Stimulated activated CD4-positive, alpha-beta T cell treated with anti-CD3 and anti-CD28 coated beads, Interleukin-1b, Interleukin-23, amount 100 ng/mL, for 24 hours (primary cell): Measurements from ENCODE around the gene TSPAN18.

Source experiments
- DNase-seq, 4 experiments: peaks; one replicate each; pipeline ENCODE4 v3.0.0-alpha.2; 2020; ENCODE audit warnings: low read depth in 4 of 4, low spot score in 1 of 4

The TSPAN18 gene

DNA sequence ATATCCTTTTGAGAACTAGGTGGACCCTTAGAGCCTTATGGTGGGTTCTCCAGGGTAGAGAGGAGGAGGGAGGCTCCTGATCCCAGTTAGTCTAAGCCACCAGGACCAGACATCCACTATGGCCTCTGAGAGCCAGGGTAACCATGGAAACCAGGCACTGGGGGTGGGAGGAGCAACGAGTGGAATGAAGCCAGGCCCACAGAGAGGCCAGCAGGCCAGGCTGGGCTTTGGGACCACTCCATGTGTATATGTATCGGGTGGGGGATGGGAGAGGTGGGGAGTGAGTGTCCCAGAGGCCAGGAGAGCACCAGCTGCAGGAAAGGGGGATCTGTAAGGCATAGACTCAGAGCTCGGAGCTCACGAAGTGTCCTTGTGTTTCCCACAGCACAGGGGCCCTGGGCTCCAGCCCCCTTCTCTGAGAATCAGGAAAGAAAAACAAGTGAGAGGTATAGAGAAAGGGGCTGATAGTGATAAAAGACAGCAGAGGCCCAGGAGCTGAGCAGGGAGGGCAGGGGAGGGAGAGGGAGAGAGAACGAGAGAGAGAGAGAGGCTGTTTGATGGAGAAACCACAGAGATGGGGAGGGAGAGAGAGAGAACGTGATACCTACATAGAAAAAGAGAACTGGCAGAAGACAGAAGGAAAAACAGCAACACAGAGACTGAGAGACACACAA is 15.5 kb upstream of the TSPAN18 start:
- DNase-seq: no peak

DNA sequence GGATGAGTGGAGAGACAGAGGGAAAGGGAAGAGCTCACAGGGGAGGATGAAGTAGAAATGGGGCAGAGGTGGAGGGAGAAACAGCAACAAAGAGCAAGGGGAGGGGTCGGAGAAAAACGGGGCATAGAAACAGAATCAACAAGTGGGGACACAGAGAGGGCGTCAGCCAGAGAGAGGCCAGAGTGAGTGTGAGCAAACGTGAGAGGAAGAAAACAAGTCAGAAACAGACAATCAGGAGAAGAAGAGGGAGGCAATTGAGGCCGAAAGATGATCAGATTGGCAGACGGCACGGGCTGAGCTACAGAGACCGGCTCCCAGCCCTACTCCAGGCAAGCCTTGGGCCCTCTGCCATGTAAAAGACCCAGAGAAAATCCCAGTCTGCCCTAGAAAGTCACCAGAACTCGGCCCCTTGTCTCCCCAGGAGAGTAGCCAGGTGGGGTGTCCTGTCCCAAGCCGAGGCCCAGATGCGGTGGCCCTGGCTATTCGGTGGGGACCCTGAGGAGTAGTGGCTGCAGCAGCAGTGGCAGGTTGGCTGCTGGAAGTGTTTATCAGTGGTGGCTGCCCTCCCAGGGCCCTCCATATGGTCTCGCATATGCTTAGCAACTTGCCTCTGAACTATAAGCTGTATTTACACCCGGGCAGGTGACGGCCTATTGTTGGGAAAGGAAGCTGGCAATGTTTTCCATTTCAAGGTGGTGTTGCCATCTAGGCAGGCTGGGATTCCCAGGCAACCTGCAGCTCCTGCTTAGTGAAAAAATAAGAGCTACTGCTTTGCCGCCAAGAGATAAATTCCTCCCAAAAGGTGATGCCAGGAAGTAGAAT is 14.8 kb upstream of the TSPAN18 start:
- DNase-seq: no peak

- DNase-seq: no peak
Observed at GRCh38 chr11:44713022-44713421, 13.7 kb upstream of the TSPAN18 start.

DNA sequence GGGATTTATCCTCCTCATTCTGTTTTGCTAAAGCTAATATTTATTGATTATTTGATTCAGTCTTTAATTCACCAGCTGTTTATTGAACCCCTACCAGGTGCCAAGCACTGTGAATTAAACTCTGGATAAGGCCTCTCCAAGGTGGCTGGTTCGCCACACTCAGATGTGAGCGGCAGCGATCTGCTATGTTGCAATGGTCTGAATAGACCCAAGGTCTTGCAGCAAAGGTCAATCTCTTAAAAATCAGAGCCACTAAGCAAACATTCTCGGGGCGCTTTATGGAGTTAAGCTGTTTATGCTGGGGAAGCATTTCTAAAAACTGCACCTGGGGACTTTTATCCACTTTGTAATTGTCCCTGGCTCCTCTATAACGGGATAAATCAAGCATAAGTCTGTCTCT is 10.5 kb upstream of the TSPAN18 start:
- no peak for DNase-seq

GRCh38 chr11:44718057-44718456 is 8.7 kb upstream of the TSPAN18 start:
- DNase-seq: no peak

GRCh38 chr11:44718612-44719390 is 8.0 kb upstream of the TSPAN18 start:
- DNase-seq: no peak

DNA sequence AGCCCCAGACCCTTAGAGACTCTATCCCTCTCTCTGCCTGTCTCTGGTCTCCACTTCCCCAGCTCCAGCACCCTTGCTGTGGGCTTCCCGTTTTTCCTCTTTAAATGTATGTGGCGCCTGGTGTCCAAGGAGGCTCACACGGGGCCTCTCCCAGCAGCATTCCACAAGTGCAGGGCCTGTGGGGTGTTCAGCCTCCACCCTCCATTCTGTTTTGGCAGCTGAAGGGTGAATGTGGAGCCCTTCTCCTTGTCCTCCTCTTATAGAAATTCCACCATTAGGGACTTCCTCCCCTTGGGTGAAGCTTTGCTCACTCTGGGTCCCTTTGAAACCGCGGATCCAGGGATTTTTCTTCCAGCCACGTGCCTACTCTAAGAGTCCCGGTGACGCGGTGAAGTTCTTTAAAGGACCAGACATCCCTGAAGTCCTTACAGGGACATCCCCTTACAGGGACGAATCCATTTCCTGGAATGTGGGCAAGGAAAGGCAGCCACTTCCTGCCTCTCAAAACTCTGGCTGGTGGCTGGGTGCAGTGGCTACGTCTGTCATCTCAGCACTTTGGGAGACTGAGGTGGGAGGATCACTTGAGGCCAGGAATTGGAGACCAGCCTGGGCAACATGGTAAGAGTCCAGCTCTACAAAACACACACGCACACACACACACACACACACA is 1.6 kb upstream of the TSPAN18 start:
- no peak for DNase-seq

DNA sequence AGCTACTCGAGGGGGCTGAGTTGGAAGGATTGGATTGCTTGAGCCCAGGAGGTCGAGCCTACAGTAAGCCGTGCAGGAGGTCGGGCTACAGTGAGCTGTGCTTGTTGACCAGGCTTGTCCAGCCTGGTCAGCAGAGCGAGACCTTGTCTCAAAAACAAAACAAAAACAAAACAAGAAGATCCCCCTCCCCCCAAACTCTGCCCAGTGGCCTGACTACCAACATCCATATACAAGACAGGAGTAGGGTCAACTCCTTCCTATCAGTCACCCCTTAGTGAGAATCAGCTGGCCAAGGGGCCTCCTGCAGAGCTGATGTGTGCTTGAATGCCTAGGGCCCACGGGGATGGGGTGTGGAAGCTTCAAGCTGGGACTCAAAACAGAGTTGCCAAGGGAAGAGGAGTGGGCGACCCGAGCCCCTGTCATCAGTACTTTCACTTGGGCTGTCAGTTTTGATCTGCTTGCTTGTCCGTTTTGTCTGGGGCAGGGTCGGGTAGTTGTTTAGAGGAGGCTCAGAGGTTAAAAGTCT is 942 bp upstream of the TSPAN18 start:
- DNase-seq: no peak

GRCh38 chr11:44727114-44727372 is 281 bp downstream of the TSPAN18 start:
- DNase-seq: no peak

DNA sequence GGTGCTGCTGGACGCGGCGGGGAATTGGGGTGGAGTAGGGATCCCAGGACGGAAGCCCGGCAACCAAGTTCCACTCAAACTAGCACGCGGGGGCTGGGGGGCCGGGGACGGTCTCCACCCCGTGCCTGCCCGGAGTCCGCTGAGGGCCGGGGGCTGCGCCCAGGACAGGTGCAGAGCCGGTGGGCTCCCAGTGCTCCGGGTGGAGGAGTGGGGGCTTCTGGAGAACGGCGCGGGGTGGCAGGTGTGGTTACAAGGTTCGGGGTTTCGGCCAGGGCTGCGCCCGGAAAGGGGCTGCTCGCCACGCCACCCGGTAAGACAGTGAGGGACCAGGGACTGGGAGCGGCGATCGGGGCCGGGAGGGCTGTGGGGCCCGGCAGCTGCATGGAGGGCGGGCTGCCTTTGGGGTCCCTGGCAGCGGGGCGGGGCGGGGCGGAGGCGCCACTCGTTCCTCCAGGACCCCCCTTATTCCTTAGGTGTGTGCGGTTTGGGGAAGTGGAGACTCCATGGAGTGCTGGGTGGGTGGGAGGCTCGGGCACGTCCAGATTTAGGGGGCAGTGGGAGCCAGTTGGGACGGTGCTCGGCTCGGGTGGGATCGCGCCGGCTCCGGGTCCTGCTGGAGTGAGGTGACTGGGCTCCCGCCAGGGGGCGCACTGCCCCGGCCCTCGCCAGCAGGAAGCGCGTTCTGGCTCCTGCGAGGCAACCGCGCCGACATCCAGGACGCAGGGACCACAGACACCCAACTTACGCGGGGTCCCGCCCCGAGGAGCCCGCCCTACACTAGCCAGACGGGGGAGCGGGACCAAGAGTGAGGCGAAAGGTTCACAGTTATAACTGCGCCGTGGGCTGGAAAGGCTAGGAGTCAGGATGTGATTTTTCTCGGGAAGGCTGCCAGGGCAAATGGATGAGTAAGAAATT is 868 bp downstream of the TSPAN18 start:
- peak; percentile 47 to 80 (median 67) for DNase-seq

GRCh38 chr11:44728491-44728910 is 1.7 kb downstream of the TSPAN18 start:
- DNase-seq: no peak

- DNase-seq: no peak
Observed at GRCh38 chr11:44729063-44729462, 2.3 kb downstream of the TSPAN18 start.

GRCh38 chr11:44729713-44730112 is 3.0 kb downstream of the TSPAN18 start:
- DNase-seq: no peak

GRCh38 chr11:44730775-44731174 is 4.0 kb downstream of the TSPAN18 start:
- DNase-seq: no peak

GRCh38 chr11:44731685-44732430 is 5.1 kb downstream of the TSPAN18 start:
- DNase-seq: no peak

GRCh38 chr11:44732564-44732963 is 5.8 kb downstream of the TSPAN18 start:
- no peak for DNase-seq

DNA sequence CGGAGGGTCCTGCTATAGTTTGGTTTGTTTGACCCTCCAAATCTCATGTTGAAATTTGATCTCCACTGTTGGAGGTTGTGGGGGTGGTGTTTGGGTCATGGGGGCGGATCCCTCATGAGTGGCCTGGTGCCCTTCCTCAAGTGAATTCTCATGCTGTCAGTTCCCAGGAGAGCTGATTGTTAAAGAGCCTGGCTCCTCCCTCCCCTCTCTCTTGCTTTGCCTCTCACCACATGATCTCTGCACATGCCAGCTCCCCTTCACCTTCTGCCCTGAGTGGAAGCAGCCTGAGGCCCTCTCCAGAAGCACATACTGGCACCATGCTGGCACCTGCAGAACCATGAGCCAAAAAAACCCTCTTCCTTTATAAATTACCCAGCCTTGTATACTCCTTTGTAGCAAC is 7.1 kb downstream of the TSPAN18 start:
- no peak for DNase-seq

- no peak for DNase-seq
Observed at GRCh38 chr11:44734843-44735381, 8.2 kb downstream of the TSPAN18 start.

DNA sequence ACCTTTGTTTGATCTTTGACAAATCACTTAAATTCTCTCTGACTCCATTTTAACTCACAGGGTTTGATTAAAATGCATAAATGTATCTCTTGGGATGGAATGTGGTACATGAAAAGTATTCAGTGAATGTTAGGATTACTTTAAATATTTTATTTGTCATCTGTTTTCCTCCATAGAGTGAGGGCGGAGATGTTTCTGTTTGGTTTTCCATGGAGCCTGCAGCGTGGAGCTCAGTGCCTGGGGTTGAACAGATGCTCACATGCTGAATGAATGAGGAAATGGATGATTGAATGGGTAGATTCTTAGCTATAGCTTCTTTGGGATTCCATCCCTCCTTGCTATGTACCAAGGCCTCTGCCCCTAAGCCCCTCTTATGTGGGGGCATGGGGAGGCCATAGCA is 10.0 kb downstream of the TSPAN18 start:
- no peak for DNase-seq
